ENCODE measurements around the gene YBEY.

- TF ChIP-seq CTCF (IDR thresholded peaks at IDR 0.05; ENCODE audit: low read depth, low read length) (no peak), EZH2phosphoT487 (IDR thresholded peaks at IDR 0.05; ENCODE audit: low read depth) (no peak)
Measured at GRCh38 chr21:46243325-46243724, 42.8 kb upstream of the YBEY start.
